ENCODE measurements around the gene ZFP36L1.

Gene ZFP36L1, protein sequence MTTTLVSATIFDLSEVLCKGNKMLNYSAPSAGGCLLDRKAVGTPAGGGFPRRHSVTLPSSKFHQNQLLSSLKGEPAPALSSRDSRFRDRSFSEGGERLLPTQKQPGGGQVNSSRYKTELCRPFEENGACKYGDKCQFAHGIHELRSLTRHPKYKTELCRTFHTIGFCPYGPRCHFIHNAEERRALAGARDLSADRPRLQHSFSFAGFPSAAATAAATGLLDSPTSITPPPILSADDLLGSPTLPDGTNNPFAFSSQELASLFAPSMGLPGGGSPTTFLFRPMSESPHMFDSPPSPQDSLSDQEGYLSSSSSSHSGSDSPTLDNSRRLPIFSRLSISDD

DNA sequence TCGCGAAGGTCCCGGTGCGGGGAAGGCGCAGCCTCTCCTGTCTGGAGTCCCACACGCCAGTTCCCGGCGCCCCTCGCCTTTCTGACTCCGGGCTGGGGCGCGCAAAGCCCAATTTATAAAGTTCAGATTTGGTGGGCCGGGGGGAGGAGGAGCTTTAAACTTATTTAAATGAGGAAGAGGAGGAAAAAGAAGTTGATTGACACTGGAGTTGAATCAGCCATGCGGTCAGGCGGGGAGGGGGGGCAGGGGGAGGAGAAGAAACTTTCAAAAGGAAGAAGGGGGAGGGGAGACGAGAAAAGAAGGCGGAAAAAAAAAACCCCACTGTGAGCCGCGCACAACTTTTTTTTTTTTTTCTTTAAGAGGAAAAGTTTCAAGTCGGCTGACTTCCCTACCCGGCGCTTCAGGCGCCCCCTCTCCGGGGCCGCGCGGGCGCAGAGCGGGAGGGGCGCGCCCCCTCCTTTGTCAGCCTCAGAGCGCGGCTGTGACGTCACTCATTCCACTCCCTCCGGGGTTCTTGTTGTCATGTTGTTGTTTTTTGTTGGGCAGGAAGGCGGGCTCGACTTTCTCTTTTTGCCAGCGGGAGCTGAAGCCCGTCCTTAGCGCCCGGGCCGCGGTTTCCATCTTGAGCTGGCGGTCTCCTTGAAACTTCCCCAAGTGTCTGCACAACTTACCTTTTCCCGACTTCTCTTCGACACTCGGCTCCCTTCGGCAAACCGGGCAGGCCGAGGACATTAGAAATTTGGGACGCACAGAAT is at the start of gene ZFP36L1:
TSS of gene ZFP36L1 (minus strand) at position 89 of the 755 bp plus-strand sequence. CDS start 129 bp downstream, outside the sequence.
- peak; percentile 75 to 85 for DNase-seq (ENCODE audit: low read depth in 1 of 2, low spot score in 1 of 2)

DNA sequence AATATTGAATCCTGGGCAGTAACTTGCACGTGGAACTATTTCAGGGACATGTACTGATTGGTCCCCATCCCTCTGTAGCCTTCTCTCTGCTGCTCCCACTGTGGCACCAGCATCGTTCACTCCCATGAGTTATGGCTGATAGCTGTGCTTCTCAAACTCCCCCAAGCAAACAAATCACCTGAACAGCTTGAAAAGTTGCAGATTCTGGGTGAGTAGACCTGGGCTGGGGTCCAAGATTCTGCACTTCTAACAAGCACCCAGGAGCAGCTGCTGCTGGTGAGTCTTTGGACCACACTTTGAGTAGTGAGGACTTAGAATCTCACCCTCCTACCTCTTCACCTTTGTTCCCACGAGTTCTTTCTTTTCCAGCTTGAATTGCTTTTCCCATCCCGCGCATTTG is 49.4 kb upstream of the ZFP36L1 start:
- no peak for DNase-seq (ENCODE audit: low read depth in 1 of 2, low spot score in 1 of 2)

DNA sequence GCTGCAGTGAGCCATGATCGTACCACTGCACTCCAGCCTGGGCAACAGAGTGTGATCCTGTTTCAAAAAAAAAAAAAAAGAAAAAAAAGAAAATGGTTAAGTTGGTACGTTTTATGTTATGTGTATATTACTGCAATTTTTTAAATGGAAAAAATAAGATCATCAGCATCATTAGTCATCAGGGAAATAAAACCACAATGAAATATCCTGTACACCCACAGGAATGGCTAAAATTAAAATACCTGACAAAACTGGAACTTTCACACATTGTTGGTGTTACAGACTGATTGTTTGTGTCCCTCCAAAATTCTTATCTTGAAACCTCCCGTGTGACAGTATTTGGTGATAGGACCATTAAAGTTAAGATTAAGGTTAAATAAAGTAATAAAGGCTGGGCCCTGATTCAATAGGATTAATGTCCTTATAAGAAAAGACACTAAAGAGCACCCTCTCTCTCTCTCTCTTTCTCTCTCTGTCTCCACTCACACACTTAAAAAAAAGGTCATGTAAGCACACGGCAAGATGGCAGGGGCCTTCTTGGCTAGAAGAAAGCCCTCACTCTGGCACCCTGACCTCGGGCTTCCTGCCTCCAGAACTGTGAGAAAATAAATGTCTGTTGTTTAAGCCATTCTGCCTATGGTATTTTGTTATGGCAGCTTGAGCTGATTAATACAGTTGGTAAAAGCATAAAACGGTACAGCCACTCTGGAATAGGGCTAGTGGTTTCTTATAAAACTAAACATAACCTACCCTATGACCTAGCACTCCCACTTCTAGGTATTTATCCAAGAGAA is 48.3 kb upstream of the ZFP36L1 start:
- no peak for DNase-seq (ENCODE audit: low read depth in 1 of 2, low spot score in 1 of 2)

DNA sequence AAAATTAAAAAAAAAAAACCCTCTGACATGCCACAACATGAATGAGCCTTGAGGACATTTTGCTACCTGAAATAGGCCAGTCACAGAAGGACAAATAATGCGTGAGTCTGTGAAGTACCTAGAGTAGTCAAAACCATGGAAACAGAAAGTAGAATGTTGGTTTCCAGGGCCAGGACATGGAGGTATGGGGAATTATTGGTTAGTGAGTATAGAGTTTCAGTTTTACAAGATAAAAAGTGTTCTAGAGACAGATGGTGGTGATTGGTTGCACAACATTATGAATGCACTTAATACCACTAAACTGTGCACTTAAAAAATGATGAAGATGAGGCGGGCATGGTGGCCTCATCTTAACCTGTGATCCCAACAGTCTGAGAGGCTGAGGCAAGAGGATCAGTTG is 47.6 kb upstream of the ZFP36L1 start:
- DNase-seq (ENCODE audit: low read depth in 1 of 2, low spot score in 1 of 2): no peak

DNA sequence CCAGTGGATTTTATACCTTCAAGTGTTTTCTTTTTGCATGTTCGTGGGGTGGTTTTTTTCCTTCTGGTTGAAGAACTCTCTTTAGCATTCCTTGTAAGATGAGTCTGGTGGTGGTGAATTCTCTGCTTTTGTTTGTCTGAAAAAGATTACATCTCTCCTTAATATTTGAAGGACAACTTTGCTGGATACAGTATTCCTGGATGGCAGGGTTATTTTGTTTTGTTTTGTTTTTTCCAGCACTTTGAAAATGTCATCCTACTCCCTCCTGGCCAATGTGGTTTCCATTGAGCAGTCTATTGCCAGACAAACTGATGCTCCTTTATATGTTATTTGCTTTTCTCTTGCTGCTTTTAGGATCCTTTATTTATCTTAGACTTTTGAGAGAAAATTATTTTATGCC is 43.2 kb upstream of the ZFP36L1 start:
- no peak for DNase-seq (ENCODE audit: low read depth in 1 of 2, low spot score in 1 of 2)

DNA sequence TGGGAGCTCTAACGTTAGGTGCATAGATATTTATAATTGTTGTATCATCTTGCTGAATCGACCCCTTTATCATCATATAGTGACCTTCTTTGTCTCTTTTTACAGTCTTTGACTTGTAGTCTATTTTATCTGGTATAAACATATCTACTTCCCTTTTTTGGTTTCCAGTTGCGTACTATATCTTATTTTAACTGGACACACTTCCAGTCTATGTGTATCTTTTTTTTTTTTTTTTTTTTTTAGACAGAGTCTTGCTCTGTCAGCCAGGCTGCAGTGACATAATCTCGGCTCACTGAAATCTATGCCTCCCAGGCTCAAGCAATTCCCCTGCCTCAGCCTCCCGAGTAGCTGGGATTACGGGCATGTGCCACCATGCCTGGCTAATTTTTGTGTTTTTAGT is 41.9 kb upstream of the ZFP36L1 start:
- no peak for DNase-seq (ENCODE audit: low read depth in 1 of 2, low spot score in 1 of 2)

DNA sequence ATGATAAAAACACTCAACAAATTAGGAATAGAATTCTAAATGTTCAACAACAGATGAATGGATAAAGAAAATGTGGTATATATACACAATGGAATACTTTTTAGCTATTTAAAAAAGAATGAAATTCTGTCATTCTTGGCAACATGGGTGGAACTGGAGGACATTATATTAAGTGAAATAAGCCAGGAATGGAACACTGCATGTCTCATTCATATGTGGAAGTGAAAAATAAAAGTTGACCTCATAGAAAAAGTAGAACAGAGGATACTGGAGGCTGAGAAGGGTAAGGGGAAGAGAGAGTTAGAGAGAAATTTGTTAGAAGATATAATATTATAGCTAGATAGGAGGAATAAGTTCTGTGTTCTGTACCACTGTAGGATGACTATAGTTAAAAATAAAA is 35.8 kb upstream of the ZFP36L1 start:
- DNase-seq (ENCODE audit: low read depth in 1 of 2, low spot score in 1 of 2): no peak

DNA sequence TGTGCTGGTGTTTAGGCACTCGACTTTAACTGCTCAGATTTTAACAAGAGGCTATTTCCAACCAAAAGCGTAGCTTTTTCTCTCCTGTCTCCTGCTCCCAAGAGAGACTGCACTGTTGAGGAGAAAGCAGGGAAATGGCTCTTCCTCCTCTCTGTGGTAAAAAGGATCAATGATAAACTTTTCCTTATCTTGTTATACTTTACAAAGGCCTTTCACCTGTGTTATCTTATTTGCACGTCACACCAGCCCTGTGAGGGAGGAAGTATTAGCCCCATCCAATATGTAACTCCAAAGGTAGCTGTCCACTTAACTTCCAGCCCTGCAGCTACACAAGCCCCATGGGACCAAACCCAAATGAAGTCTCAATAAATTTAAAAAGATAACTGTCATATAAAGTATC is 32.9 kb upstream of the ZFP36L1 start:
- DNase-seq (ENCODE audit: low read depth in 1 of 2, low spot score in 1 of 2): no peak

DNA sequence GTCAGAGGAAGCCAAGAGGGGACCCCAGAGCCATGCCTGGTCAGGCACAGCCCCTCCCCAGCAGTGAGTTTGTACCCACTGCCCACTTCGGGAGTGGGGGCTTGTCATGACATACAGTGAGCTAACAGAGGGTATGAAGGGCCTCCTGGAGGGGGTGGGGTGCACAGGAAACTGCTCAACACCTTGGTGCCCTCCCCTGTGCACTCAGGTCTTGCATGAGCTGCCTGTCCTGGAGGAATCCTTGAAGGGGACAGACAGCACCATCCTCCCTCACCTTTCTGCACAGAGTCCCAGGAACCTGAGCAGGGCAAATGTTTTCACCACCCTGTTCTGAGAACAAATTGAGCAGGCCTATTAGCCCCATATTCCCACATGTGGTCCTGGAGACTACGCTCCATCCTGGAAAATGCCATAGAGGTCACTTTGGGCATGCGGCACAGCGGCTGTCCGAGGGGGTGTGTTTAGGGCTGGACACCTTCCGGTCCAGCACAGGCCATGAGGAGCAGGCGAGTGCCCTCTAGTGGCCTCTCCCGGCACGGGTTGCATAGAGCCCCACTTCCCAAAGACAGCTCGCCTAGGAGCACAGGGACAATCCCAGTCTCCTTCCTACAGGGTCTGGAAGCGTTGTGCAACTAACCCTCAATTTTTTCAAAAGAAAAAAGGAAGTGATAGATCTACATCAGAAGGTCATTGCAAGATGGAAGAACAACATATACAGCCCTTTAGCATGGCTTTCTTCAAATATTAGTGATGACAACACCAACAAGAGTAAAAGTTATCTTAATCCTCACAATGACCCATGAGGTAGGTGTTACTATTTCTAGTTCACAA is 31.9 kb upstream of the ZFP36L1 start:
- no peak for DNase-seq (ENCODE audit: low read depth in 1 of 2, low spot score in 1 of 2)

DNA sequence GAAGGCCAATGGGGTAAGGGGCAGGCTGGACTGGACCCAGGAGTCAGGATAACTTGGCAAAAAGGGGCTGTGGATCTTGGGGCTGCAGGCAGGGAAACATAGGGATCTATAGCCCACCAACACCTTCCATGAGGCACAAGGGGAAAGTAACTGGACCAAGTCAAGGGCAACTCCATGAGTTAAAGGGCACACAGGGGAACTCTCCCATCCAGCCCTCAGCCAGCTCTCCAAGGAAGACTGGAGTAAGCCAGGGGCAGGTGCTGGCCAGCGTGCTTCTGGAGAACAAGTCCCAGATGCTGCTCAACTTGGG is 31.3 kb upstream of the ZFP36L1 start:
- no peak for DNase-seq (ENCODE audit: low read depth in 1 of 2, low spot score in 1 of 2)

DNA sequence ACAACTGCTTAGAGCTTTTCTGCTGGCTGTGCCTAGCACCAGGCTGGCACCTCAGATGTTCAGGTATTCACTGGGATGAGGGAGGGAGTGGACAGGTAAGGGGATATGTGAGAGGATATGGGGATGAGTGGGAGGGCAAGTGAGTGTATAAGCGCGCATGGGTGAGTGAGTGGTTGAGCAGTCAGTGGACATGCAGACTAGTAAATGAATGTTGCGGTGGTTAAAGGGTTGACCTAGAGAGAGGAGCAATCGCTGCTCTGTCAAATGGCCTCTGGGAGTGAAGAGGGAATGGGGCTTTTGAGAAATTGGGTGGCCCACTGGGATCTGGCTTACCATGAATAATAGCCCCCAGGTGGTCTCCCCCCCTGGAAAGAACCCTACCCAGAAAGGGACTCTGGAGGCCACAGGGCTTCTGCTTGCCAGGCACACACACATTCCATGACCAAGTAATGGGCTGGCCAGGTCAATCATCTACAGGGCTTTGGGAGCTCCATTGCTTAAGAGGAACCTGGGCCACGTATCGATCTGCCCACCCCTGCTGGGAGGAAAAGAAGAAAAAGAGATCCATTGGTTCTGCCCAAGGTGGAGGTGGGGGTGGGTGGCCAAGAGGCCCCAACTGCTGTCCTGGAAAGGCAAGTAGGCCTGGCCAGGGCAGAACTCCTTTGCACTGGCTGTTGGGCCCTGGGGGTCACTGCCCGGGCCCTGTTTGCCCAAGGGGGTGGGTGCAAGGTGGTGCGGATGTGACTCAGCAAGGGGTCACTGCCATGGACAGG is 30.8 kb upstream of the ZFP36L1 start:
- DNase-seq (ENCODE audit: low read depth in 1 of 2, low spot score in 1 of 2): no peak

DNA sequence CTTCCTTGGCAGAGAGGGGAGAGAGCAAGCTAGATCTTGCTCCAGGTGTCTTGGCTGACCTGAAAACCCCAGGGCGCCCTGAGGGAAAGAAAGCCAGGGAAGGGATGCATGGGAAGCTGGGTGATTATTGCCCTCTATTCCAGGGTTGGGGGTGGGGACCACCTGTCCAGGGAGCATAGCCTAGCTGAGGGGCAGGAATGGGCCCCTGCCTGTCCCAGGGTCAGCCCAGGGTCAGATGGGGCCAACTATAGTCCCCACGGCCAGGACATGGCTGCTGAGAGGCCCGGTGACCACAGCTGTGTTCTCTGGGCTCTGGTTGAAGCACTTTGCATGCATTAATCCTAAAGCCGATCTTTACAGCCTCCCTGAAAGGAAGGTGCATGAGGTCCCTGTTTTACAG is 30.1 kb upstream of the ZFP36L1 start:
- DNase-seq (ENCODE audit: low read depth in 1 of 2, low spot score in 1 of 2): no peak

DNA sequence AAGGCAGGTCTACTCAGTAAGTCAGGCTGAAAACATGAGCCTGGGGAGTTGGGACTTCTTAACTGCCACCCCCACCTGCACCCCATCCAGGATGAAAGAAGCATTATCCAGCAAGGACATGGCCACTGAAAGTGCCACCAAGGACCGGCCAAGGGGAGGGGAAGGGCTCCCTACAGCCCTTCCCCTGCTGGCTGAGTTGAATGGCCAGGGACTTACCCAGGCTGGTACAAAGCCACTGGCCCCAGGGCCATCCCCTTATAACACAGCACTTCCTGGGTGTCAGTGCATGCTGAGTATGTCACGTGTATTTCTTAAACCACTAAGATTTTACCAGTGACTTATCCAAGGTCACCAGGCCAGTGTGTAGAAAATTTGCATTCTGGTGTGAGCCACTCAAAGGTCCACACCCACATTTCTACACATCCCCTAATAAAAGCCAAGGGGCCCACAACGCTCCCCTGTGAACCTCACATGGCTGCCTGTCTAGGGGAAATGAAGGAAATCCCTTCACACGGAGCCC is 29.3 kb upstream of the ZFP36L1 start:
- no peak for DNase-seq (ENCODE audit: low read depth in 1 of 2, low spot score in 1 of 2)

DNA sequence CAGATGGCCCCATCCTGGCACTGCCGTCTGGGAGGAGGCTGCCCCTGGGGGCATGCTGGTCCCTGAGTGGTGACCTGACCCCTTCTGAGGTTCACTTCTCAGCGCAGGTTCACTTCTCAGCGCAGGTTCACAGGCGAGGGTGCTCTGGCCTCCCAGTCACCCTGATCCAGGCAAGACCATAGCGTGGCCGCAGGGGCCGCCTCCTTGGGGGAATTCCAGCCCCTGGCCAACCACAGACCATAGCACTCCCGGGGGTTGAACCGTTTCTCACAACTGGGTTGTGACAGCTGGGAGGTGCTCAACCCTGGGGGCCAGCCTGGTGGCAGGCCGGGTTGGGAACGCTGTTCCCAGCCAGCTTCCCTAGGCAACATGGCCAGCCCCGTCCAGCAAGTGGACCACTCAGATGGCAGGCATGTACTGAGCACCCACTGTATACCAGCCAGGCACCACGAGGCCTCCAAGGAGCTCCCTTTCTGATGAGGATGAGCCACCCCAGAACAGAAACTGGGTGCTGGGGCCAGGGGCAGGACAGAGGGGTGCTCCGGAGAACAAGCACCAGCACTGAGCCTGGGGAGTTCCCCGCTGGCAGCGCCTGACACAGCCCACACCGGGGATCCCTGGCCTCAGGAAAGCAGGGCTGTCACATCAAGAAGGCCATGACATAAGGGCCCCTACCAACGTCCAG is 28.3 kb upstream of the ZFP36L1 start:
- no peak for DNase-seq (ENCODE audit: low read depth in 1 of 2, low spot score in 1 of 2)

DNA sequence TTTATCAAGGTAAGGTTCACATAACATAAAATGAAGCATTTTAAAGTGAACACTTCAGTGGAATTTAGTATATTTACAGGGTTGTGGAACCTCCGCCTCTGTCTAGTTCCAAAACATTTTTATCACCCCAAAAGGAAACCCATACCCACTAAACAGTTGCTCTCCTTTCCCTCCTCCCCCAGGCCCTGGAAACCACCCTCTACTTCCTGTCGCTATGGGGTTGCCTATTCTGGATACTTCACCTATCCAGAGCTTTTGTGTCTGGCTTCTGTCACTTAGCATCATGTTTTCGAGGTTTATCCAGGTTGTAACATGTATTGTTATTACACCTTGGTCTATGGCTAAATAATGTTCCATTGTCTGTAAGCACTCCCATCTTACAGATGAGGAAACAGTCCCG is 27.7 kb upstream of the ZFP36L1 start:
- DNase-seq (ENCODE audit: low read depth in 1 of 2, low spot score in 1 of 2): no peak

DNA sequence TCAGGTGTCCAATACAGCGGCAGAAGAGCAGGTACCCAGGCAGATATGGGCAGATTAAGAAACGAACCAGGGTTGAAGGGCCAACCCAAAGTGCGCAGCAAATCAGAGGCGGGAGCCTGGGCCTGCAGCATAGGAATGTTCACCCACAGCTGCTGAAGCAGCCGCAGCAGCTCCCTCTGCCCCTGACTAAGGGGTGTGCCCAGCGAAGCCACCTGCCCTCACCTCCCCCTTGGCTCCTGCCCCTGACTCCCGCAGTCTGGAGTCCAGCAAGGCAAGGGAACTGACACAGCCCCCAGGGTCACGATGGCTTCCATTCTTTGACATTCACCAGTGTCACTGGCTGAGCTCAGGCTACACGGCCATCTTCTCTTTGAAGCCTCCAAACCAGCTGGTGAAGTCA is 27.3 kb upstream of the ZFP36L1 start:
- DNase-seq (ENCODE audit: low read depth in 1 of 2, low spot score in 1 of 2): no peak

DNA sequence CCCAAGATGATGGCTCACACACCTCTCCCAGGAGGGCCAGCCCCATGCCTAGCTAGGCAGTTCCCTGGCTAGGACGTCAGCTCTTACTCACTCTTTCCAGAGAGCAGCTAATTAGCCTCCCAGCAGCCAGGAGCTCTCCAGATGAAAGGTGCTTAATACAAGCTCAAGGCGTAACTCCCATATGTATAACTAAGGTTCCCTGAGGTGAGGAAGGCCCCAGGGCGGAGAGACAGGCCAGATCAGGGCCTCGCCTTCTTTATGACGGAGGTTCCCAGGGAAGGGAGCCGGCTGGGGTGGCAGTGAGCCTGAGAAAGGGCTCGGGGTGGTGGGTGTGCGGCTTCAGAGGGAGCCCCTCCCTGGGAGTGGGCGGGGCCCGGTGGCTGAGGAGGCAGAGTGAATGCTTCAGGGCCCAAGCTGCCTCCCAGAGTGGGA is 26.4 kb upstream of the ZFP36L1 start:
- no peak for DNase-seq (ENCODE audit: low read depth in 1 of 2, low spot score in 1 of 2)

DNA sequence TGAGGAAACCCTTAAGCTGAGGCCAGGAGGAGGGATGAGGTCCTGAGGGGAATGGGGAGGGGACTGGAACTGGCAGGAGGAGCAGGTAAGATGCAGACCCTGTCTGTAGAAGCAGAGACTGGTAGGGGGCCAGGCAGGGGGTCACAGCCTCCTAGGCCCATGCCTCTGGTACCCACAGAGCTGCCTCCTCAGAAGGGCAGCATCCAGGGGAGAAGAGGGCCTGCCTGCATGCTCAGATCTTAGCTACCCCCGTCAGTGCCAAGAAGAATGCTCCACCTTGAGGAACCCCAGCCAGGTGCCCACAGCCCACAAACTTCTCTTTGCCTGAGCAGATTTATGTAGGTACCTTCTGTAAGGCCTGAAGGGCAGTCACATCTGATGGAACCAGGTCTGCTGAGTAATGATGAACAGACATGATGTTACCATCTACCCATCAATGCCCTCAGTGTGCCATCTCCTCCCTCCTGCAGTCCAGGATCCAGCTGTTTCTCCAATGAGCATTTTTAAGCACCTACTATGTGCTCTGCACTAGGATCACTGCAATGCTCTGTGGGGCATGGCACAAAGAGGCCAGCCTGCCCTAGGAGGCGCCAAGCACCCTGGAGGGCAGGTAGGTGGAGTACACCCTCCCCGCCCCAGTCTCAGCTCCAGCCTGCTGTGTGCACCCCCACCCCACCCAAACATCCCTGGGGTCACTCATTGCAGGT is 24.8 kb upstream of the ZFP36L1 start:
- DNase-seq (ENCODE audit: low read depth in 1 of 2, low spot score in 1 of 2): no peak

DNA sequence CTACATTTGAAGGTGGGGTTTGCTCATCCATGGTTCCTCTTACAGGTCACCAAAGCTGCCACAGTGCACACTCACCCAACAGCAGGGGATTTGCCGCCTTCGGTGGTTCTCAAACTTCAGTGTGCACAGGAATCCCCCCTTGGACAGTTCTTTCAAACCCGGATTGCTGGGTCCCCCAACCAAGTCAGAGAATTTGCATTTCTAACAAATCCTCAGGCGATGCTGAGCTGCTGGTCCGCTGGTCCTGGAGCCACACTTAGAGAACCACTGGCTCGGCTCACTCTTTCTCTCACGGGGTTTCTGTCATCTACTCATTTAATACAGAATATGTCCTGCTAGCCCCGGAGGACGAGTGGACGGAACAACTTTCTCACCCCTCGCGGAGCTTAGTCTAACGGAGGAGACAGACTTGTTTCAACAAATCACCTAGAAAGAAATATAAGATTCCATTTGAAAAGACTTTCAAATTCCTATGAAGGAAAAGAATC is 24.1 kb upstream of the ZFP36L1 start:
- no peak for DNase-seq (ENCODE audit: low read depth in 1 of 2, low spot score in 1 of 2)

All from activated T-helper 1 cell treated with anti-CD3 and anti-CD28 coated beads, Interleukin-2, amount 50 U/mL, for 16 hours (primary cell).